Common myeloid progenitor, CD34-positive (primary cell): Measurements from ENCODE around the gene CD3G.
"Not testable (repeated sequence)": the region's sequence is repeated elsewhere in the genome, so short reads cannot be mapped to it uniquely, and the experiment has no call there.

Experiments used
- CTCF ChIA-PET: fragments of 350-600 bp; sonication (Branson Sonifier 250); formaldehyde crosslinking; loops from one replicate; lab custom pipeline; 2021; ENCODE audit warnings: antibody characterized with exemption; lab: Charles Lee
- POLR2A ChIA-PET: fragments of 350-600 bp; sonication (Branson Sonifier 250); formaldehyde crosslinking; loops from one replicate; lab custom pipeline; 2021; ENCODE audit warnings: antibody characterized with exemption; lab: Charles Lee
- DNase-seq, 3 donors: peaks; one replicate each; pipeline versions ENCODE4 v3.0.0 to v3.0.0-alpha.2; 2013
- H3K27ac ChIP-seq, 2 experiments: 1 replicate in 1 of 2; 2 replicates in 1 of 2; pipeline ENCODE4 v1.7.0; 2013; ENCODE audit warnings: inconsistent platforms in 2 of 2, low read length in 2 of 2, mild to moderate bottlenecking in 2 of 2, low read depth in 1 of 2, moderate library complexity in 1 of 2; ENCODE audit not compliant: severe bottlenecking in 2 of 2, insufficient read depth in 1 of 2, poor library complexity in 1 of 2
- H3K27me3 ChIP-seq, 5 experiments: replicated peaks in 2 of 5; 1 replicate in 3 of 5; 2 replicates in 2 of 5; pipeline versions ENCODE4 v1.6.1 to v1.7.0; 2013; ENCODE audit warnings: low read length in 4 of 5, mild to moderate bottlenecking in 2 of 5, moderate library complexity in 2 of 5, inconsistent platforms in 1 of 5; ENCODE audit not compliant: insufficient read depth in 5 of 5, control insufficient read depth in 4 of 5
- H3K36me3 ChIP-seq, 4 experiments: 1 replicate in 2 of 4; 2 replicates in 2 of 4; pipeline versions ENCODE4 v1.6.1 to v1.7.0; 2013; ENCODE audit warnings: low read length in 3 of 4, control low read depth in 1 of 4, mild to moderate bottlenecking in 1 of 4; ENCODE audit not compliant: control insufficient read depth in 4 of 4, insufficient read depth in 4 of 4
- H3K4me1 ChIP-seq, 4 experiments: 1 replicate in 3 of 4; 2 replicates in 1 of 4; pipeline versions ENCODE4 v1.6.1 to v1.7.1; 2013; ENCODE audit warnings: low read length in 3 of 4, mild to moderate bottlenecking in 3 of 4, control low read depth in 1 of 4, inconsistent platforms in 1 of 4, moderate library complexity in 1 of 4; ENCODE audit not compliant: control insufficient read depth in 4 of 4, insufficient read depth in 4 of 4; ENCODE audit errors: control extremely low read depth in 1 of 4
- H3K4me3 ChIP-seq, 7 experiments: 1 replicate in 4 of 7; 2 replicates in 3 of 7; pipeline versions ENCODE4 v1.5.1 to v1.7.0; 2013; ENCODE audit warnings: mild to moderate bottlenecking in 7 of 7, low read length in 6 of 7, moderate library complexity in 6 of 7, inconsistent platforms in 2 of 7, low read depth in 2 of 7, control low read depth in 1 of 7; ENCODE audit not compliant: insufficient read depth in 4 of 7, control insufficient read depth in 1 of 7; ENCODE audit errors: extremely low read depth in 1 of 7
- H3K9me3 ChIP-seq, 5 experiments: 1 replicate in 4 of 5; 2 replicates in 1 of 5; pipeline versions ENCODE4 v1.6.1 to v1.7.1; 2013; ENCODE audit warnings: low read length in 4 of 5, mild to moderate bottlenecking in 2 of 5, inconsistent platforms in 1 of 5, low read depth in 1 of 5, moderate library complexity in 1 of 5; ENCODE audit not compliant: control insufficient read depth in 4 of 5, insufficient read depth in 2 of 5; ENCODE audit errors: control extremely low read depth in 1 of 5
- WGBS: methylation state at CpG from one replicate; pipeline ENCODE4 v1.1.5; 2013; ENCODE audit not compliant: insufficient coverage; 5-methylcytosine and 5-hydroxymethylcytosine counted together

Gene CD3G

GRCh38 chr11:118305726-118306125 lies 38.4 kb upstream of the CD3G start:
- Histone ChIP-seq H3K27me3 (no peaks in the 10 kb centered on the region), H3K4me1 (peaks cover 0 to 30% (median 14%) of the 10 kb centered on the region in 4 experiments), H3K36me3 (no peaks in the 10 kb centered on the region), H3K4me3 (no peak overlapping the region), H3K9me3 (no peaks in the 10 kb centered on the region), H3K27ac (no peak overlapping the region)
- POLR2A ChIA-PET = no interaction called here
- 78% methylated on average over 8 of the region's 8 CpGs for WGBS
- DNase-seq = no peak
- CTCF ChIA-PET = interaction anchor here (0.6 to 3.5 kb wide), 7 partner anchors 10 to 134 kb away, joined by 3 to 18 read pairs (median 3); no protein-coding TSS in a partner anchor

GRCh38 chr11:118306556-118306955 lies 37.6 kb upstream of the CD3G start:
- Histone ChIP-seq H3K4me3 (no peak overlapping the region), H3K36me3 (no peaks in the 10 kb centered on the region), H3K27me3 (no peaks in the 10 kb centered on the region), H3K4me1 (peaks cover 0 to 38% (median 14%) of the 10 kb centered on the region in 4 experiments), H3K27ac (no peak overlapping the region), H3K9me3 (no peaks in the 10 kb centered on the region)
- WGBS = 100% methylated on average over 2 of the region's 2 CpGs
- ChIA-PET POLR2A (no interaction called here), CTCF (interaction anchor here (1.4 to 3.5 kb wide), 3 partner anchors 11 to 108 kb away, joined by 3 to 18 read pairs (median 4); no protein-coding TSS in a partner anchor)
- no peak for DNase-seq

- H3K4me1 ChIP-seq = peaks cover 0 to 53% (median 17%) of the 10 kb centered on the region in 4 experiments
- H3K27ac ChIP-seq, H3K27me3 ChIP-seq, H3K4me3 ChIP-seq, DNase-seq, POLR2A ChIA-PET, H3K36me3 ChIP-seq, H3K9me3 ChIP-seq: not testable (repeated sequence)
- CTCF ChIA-PET = interaction anchor here (1.0 to 2.2 kb wide), 3 partner anchors 9 to 110 kb away, joined by 4 to 8 read pairs (median 4); no protein-coding TSS in a partner anchor
- 100% methylated on average over 1 of the region's 5 CpGs for WGBS
These were observed 35.1 kb upstream of the CD3G start for GRCh38 chr11:118308995-118309528.

- no peak overlapping the region for H3K27ac ChIP-seq
- WGBS = no CpG with 5 or more reads among the region's 3 CpGs
These were observed 33.9 kb upstream of the CD3G start for GRCh38 chr11:118310271-118310670.

GRCh38 chr11:118310781-118311485 lies 33.2 kb upstream of the CD3G start:
- no peaks in the 10 kb centered on the region for H3K9me3 ChIP-seq
- ChIA-PET CTCF (interaction anchor here (1.1 to 1.2 kb wide), 3 partner anchors 36 to 42 kb away, joined by 3 read pairs; no protein-coding TSS in a partner anchor), POLR2A (no interaction called here)
- no peak for DNase-seq
- no CpG with 5 or more reads among the region's 3 CpGs for WGBS
- no peaks in the 10 kb centered on the region for H3K36me3 ChIP-seq
- no peaks in the 10 kb centered on the region for H3K27me3 ChIP-seq
- no peak overlapping the region for H3K4me3 ChIP-seq
- no peak overlapping the region for H3K27ac ChIP-seq
- H3K4me1 ChIP-seq = peaks cover 0 to 56% (median 16%) of the 10 kb centered on the region in 4 experiments

More at GRCh38 chr11:118310271-118310670, 33.9 kb upstream of the CD3G start:
- H3K27me3 ChIP-seq = no peaks in the 10 kb centered on the region
- ChIA-PET CTCF (interaction anchor here (1.1 to 2.2 kb wide), 2 partner anchors 38 to 111 kb away, joined by 3 to 8 read pairs; no protein-coding TSS in a partner anchor), POLR2A (no interaction called here)
- H3K4me3 ChIP-seq = no peak overlapping the region
- H3K36me3 ChIP-seq = no peaks in the 10 kb centered on the region
- peaks cover 0 to 52% (median 12%) of the 10 kb centered on the region in 4 experiments for H3K4me1 ChIP-seq
- no peak for DNase-seq
- no peaks in the 10 kb centered on the region for H3K9me3 ChIP-seq

- no peak overlapping the region for H3K27ac ChIP-seq
- no peak for DNase-seq
- 71% methylated on average over 2 of the region's 4 CpGs for WGBS
- H3K4me3 ChIP-seq = no peak overlapping the region
- ChIA-PET CTCF (interaction anchor here (1.1 to 1.2 kb wide), 2 partner anchors 36 to 42 kb away, joined by 3 read pairs; no protein-coding TSS in a partner anchor), POLR2A (no interaction called here)
- H3K9me3 ChIP-seq = no peaks in the 10 kb centered on the region
- H3K4me1 ChIP-seq = peaks cover 0 to 61% (median 22%) of the 10 kb centered on the region in 4 experiments
- H3K36me3 ChIP-seq = no peaks in the 10 kb centered on the region
- H3K27me3 ChIP-seq = no peaks in the 10 kb centered on the region
These were observed 32.6 kb upstream of the CD3G start for GRCh38 chr11:118311518-118311917.

- H3K4me3 ChIP-seq = no peak overlapping the region
- no peak overlapping the region for H3K27ac ChIP-seq
- no peaks in the 10 kb centered on the region for H3K36me3 ChIP-seq
- WGBS = 100% methylated on average over 2 of the region's 2 CpGs
- no peaks in the 10 kb centered on the region for H3K9me3 ChIP-seq
- no peak for DNase-seq
- peaks cover 5 to 61% (median 27%) of the 10 kb centered on the region in 4 experiments for H3K4me1 ChIP-seq
- no peaks in the 10 kb centered on the region for H3K27me3 ChIP-seq
- ChIA-PET POLR2A (no interaction called here), CTCF (interaction anchor here (0.6 to 1.2 kb wide), 3 partner anchors 35 to 1318 kb away, joined by 3 to 4 read pairs (median 3); no protein-coding TSS in a partner anchor)
These were observed 31.8 kb upstream of the CD3G start for GRCh38 chr11:118312328-118312727.
